Stimulated activated naive CD4-positive, alpha-beta T cell (primary cell): Measurements from ENCODE around the gene ARHGAP22.

Experiments
- DNase-seq, 6 experiments: peaks; one replicate each; lab custom pipeline; 2025; lab: John Stamatoyannopoulos, UW

The ARHGAP22 gene

DNA sequence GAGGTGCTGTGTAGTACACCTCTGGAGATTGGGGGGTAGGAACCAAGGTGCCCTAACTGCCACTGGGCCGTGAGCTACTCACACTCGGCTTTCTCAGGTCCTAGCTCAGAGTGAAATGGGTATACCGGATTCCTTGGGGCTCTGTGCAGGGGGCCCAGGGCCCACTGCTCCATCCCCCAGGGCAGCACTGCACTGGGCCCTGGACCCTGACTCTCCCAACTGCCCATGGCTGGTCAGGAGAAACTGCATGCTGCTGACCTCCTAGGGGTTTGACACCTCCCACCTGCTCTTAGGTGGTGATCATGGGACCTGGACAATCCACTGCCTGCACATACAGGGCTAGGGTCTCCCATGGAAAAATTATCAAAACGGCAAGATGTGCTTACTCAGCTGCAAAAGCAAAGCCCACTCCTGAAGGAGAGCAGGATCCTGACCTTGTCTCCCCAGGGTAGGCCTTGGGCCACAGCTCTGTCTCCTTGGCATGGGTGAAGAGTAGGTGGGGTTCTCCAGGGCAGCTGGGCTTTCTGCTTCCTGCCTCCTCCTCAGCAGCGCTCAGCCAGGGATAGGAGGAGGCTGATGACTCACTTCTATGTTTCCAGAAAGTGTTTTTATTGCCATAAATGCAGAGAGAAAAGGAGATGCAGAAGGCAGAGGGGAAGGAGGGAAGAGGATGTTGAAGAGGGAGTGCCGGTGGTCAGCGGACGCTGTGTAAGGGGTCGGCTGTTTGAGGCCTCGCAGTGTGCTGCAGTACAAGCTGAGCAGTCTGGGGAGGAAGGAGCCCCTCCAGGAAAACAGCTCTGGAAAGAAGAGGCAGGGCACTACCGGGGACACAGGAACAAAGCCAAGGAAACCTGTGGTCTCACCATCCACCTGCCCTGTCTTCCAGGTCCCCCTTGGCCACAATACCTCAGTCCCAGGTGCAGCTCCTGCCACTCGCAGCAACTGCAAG lies 107.8 kb downstream of the ARHGAP22 start:
- no peak for DNase-seq

DNA sequence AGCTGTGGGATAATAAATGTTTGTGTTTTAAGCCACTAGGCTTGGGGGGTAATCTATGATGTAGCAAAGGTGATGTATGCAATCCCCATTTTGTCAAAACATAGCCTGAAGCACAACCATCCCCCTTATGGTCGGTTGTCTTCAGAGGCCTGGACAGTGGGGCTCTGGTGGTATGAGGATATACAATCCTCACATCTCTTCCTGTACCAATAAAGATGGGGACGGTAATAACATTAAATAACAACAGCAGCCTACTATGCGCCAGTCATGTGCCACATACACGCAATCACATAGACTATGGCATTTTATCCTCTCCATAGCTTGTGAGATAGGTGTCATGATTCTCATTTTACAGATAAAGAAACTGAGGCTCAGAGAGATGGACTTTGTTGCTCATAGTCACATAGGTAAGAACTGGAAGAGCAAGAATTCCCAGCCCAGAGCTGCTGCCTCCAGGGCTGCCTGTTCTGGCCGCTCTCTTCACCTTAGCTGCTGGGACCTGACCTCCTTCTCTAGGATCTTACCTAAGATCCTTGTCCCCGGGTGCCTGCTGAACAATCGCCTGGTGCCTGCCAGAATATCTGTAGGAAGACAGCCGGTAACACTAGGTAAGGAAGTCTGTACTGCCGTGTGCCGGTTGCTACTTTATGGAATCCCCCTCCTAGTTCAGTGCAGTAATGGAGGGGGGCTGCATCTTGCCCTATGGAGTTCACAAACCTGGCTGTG lies 108.6 kb downstream of the ARHGAP22 start:
- DNase-seq: no peak

DNA sequence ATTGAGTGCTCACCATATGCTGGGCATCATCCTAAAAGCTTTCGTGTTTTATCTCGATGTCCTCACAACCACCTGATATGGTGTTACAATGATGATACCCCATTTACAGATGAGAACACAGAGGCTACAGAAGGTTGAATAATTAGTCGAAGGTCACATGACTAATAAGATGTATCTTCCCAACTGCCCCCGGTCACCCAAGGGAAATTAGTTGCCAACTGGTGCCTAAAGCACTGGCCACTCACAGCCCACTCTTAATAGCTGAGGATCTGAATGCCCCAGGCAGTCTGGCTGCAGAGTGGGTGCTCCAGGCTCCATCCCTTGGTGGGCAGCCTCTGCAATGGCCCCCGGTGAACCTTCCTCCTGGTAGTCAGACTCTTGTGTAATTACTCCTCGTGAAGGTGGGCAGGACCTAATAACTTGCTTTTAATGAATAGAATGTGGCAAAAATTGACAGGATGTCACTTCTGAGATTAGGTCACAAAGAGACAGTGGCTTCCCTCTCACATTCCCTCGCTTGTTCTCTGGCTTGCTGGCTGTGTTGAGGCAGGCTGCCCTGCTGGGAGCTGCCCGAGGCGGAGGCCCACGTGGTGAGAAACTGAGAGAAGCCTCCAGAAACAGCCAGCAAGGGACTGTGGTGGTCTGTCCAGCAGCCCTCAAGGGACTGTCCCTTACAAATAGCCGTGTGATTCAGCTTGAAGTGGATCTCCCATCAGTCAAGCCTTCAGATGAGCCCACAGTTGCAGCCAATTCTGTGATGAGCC lies 109.4 kb downstream of the ARHGAP22 start:
- no peak for DNase-seq

DNA sequence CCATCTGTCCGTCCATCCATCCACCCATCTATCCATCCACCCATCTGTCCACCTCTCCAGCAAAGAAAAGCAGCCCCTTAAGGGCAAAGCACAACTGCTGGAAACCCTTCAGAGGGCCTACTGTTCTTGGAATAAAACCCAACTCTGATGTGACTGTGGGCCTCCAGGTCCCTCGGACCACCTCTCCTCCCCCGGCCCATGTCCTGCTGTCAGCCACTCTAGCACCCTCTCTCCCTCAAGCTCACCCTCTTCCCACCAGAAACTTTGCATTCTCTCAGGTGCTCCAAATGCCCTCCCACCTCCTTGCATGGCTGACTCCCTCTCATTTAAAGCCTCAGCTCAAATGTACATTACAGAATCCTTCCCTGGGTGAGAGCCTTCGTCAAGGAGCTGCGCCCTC lies 110.3 kb downstream of the ARHGAP22 start:
- DNase-seq: no peak

DNA sequence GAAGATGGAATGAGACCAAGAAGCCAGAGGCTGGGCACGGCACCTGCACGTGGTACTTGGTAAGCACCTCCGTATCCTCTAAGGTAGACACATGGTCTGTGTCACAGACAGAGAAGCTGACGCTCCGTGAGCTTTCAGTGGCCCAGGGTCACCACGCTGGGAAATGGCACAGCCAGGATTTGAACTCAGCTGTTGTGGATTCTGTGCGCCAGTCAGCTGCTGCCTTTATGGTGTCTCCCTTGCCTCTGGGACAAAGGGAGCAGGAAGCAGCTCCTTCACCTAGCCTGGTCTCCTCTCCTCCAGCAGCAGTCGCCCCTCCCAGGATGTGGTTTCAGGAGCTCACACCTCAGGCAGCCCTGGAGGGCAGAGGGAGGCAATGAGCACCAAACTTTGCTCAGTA lies 110.8 kb downstream of the ARHGAP22 start:
- DNase-seq: no peak

DNA sequence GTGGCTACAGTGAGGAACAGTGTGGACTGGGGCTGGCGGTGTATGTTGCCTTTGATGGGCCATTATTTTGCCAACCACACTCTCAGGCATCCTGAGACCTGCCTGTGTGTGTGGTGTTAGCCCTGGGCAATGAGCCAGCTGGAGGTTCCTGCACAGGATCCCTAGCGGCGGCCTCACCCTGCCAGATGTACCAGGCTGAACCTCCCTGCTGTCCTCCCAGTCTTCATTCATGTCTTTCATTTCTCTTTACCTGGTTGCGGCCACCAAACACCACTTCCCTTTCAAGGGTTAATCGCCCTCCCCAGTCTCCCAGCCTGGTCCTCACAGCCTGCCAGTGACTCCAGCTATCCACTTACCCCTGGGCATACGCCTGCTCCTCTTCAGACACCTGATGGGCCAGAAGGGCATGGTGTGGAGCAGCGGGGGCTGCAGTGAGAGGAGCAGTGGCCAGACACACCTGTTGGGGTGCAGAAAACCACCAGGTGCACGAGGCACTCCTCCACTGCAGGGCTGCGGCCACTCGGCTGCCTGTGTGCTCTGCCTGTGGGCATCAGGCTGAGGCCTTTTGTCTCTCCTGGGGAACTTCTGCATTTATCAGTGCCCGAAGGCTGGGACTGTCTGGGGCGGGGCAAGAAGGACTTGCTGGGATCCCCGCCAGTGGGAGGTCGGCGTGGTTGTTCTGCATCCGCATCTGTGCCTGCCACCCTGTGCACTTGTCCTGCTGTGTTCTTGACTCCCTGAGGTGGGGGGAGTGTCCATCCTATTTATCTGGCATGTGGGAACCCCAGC lies 111.6 kb downstream of the ARHGAP22 start:
- no peak for DNase-seq

DNA sequence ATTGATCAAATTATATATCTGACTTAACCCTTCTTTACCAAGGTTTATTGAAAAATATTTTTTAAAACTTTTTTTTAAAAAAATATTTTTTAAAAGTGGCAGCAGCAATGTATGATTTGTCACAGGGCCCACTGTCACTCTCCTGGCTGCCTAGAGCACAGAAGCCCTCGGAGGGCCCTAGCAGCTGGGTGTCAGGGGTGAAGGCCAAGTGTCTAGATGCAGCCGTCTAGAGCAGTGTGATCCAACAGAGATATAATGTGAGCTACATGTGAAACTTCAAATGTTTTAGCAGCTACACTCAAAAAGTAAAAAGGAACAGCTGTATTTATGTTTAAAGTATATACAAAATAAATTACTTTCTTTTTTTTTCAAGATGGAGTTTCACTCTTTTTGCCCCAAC lies 112.7 kb downstream of the ARHGAP22 start:
- DNase-seq: no peak

DNA sequence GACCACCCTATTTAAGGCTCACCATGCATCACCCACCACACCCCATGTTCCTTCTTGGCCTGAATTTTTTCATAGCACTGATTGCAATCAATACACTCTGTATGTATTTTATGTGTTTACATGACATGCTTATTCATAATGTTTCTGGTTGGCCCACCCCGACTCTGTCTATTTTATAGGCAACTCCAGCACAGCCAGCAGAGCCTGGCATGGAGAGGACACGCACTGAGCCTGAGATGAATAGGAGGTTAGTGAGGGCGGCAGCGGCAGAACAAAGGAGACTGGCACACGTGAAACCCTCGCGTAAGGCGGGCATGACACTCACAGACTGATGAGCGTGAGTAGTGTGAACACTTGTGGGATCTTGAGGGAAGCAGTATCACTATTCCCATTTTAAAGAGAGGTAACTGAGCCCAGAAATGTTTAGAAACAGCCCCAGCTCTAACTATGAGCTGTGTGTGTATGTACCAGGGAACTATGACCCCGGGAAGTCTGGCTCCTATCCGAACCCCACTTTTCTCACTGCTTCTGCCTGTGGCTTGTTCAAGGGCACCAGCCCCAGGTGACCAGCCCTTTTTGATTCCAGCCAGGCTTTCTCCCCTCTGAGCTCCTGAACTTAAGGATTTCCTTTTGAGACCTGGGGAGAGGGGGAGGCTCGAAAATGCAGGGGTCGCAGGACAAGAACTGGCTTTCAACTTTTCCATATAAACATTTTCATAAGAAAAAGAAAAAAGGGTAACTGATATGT lies 113.3 kb downstream of the ARHGAP22 start:
- DNase-seq: no peak

DNA sequence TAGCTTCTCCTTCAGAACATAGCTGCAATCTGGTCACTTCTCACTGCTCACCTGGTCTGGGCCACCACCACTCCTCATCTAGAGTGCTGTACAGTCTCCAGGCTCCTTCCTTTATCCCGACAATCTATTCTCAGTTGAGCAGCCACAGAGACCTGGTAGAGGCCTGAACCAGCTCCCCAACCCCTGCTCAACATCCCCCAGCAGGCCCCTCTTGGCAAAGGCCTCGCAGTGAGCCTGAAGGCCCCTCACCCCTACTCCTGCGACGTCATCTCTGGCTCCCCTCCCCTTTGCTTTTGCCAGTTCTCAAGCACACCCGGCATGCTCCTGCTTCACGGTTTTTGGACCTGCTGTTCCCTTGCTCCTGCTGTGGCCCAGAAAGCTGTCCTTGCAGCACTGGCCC lies 113.9 kb downstream of the ARHGAP22 start:
- no peak for DNase-seq

DNA sequence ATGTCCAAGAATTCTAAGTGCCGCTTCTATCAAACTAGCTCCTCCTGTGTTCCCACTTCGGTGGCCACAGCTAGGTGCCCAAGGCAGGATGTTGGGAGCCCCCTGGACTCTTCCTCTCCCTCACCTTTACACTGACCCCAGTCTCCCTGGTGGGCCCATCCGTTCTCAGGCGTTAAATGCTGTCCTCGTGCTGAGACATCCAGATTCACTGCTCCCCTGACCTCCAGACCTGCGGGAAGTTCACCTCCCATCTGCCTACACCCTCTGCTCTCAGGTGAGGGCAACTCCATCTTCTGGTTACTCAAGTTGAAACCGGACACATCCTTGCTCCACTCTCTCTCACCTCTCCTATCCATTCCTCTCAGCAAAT lies 114.3 kb downstream of the ARHGAP22 start:
- no peak for DNase-seq

DNA sequence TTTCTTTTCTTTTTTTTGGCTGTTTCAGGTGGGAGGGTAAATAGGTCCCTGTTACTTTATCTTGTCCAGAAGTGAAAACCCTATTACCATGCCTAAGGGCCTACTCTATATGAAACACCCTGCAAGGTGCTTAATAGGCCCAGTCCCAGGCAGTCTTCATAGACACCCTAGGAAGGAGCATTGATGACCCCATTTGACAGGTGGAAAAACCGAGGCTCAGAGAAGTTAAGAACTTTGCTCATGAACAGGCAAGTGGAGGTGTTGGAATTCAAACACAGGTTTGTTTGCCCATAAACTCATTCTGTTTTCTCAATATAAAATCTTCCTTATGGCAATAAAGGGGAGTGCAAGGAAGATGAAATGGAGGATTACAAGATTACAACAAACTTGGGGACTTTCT lies 115.8 kb downstream of the ARHGAP22 start:
- no peak for DNase-seq

DNA sequence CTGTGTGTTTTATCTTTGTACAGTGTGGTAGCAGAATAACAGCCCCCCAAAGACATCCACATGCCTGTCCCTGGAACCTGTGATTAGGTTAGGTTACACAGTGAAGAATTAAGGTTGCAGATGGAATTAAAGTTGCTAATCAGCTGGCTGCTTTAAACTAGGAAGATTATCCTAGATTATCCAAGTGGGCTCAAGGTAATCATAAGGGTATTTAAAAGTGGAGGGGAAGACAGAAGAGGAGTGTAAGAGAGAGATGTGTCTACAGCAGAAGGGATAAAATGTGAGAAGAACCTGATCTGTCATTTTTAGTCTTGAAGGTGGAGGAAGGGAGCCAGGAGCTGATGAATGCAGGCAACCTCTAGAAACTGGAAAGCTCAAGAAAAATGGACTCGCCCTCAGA lies 117.6 kb downstream of the ARHGAP22 start:
- no peak for DNase-seq

DNA sequence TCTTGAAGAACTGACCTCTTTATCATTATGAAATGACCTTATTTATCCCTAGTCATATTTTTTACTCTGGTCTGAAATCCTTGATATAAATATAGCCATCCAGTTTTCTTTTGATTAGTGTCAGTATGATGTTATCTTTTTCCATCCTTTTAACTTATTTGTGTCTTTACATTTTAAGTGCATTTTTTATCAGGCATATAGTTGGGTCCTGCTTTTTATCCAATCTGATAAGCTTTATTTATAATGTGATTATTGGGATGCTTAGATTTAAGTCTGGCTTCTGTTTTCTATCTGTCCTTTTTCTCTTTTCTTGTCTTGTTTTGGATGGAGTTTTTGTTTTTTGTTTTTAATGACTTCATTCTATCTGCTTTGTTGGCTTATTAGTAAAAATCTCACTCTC lies 119.2 kb downstream of the ARHGAP22 start:
- DNase-seq: no peak

DNA sequence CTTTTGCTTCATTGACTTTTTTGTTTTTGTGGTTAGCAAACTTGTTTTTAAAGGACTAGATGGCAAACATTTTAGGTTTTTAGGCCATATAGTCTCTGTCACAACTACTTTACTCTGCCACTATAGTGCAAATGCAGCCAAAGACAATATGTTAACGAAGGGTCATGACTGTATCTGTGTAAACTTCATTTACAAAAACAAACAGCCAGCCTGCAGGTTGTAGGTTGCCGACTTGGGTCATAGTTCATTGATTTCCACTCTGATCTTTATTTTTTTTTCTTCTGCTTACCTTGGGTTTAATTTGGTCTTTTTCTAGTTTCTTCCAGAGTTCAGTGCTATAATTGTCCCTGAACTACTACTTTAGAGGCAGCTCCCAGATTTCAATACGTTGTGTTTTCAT lies 120.0 kb downstream of the ARHGAP22 start:
- no peak for DNase-seq

DNA sequence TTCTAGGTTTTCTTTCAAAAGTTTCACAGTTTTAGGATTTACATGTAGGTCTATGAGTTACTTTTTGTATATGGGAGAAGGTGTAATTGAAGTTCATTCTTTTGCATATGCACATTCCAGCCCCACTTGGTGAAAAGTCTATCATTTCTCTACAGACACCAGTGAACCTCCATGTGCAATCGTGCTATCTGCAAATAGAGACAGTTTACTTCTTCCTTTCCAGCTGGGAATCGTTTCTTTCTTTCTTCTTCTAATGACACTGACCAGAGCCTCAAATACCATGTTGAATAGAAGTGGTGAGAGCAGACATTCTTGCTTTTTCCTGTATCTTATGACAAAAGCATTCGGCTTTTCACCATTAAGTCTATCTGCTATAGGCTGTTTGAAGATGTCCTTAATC lies 122.7 kb downstream of the ARHGAP22 start:
- DNase-seq: no peak

DNA sequence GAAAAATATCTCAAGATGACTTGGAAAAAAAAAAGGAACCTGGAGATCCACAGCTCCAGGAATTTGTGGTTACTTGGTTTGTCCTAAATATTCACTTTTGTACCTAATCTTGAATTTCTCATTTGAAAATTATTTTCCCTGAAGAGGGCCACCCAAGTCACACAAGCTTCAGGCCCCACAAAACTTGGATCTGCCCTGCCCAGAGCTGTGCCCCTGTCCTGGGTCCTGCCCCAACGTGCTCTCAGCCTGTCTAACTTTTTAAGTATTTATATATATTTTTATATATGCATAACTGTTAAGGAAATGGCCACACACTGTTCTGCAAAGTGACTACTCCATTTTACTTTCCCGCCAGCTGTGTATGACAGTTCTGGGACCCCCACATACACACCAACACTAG lies 123.5 kb downstream of the ARHGAP22 start:
- DNase-seq: no peak

DNA sequence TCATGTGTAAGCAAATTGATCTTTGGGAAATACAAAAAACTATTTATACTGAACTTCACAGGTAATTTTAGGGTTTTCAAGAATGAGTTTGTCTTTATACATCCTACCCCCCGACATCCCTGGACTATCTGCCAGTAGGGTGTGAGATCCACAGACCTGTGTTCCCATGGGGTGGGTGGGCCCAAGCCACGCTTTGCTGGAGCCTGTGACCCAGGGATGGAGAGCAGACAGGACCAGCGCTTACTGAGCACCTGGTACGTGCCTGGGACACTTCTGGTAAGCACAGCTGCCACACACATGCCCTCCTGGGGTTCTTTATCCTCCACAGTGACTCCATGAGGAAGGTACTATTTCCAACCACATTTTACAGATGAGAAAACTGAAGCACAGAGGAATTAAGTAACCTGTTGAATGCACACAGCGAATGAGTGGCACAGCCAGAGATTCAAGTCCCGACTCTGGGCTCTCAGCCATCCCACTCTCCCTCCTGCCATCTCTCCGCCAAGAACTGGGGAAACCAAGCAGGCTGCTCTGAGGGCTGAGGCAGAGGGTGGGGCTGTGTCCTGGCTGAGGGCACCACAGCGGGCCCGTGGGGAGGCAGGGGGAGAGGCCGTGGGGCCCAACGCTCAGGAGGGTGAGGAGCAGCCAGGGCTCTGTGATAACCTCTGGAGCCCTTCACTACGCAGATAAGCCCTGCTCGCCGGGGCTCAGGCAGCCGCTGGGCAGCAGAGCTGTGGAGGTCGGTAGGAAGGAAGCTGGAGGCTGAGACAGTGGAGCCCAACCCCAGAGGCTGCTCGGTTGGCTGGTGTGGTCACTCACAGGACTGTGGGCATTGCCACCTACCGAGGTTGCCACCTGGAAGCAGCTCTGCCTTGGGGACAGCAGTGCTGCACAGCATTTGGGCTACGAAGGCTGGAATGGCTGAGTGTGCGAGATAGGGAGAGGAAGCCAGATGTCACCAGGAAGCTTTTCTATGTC lies 124.2 kb downstream of the ARHGAP22 start:
- no peak for DNase-seq

DNA sequence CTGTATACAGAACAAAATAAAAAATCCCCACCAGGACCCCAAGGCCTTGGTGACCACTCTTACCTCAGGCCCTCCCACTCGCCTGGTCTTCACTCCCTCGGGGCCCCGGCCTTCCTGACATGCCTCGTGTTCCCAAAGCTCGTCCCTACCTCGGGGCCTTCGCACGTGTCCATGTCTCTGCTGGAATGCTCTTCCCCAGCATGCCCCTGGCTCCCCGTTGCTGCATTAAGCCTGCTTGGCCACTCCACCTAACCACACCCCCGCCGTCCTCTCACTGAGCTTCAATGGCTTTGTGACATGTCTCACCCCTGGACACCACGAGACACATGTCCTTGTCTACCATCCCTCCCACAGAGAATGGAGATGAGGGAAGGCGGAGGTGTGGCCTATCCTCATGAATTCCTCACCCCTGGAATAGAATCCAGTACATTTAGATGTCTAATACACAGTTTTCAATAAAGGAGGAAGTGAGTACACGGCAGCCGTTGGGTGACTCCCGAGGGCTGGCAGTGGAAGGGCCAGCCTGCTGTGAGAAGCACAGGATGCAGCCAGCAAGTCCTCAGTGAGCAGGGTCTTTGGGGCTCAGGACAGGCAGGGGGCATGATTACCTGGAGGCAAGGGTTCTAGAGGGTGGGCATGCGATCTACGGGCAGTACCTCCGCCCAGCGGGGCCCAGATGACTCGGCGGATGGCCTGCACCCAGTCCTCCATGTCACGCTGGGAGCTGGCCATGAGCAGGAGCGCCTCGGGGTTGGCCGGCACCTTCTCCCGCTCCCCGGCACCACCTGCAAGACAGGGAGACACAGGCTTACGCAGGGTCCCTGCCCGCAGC lies 125.7 kb downstream of the ARHGAP22 start:
- no peak for DNase-seq

DNA sequence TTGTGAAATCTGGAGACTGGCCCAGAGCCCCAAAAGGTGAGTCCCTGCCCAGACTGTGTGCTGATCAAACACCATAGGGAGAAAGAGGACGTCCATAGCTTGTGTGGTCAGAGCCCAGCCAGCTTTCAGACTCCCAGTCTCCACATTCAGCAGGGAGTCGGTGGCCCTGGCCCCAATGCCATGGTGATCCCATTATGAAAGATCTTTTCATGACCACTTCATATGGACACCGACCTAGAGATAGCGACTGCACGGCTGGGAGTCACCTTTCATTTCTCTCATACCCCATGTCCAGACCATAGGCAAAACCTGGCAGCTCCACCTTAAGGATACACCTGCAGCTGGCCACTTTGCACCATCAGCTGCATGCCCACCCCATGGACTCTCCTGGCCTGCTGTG lies 126.4 kb downstream of the ARHGAP22 start:
- DNase-seq: no peak
